H1 (cell line): ENCODE data around the gene ICA1. TPM values are rescaled to one million over a fixed set of nuclear protein-coding genes. Genes with fewer than 3 reads are reported as not detected.

Source experiments
- CHD7 ChIP-seq: fragments of 300-600 bp; sonication (generic); IDR thresholded peaks from 2 replicates; pipeline ENCODE4 v1.7.1; 2012; ENCODE audit warnings: low read length, moderate library complexity, mild to moderate bottlenecking, inconsistent platforms; ENCODE audit not compliant: insufficient replicate concordance
- POLR2AphosphoS5 ChIP-seq: IDR thresholded peaks from 2 replicates; pipeline ENCODE4 v1.6.1; 2011; ENCODE audit warnings: low read depth, low read length
- SAP30 ChIP-seq: fragments of 300-600 bp; sonication (generic); IDR thresholded peaks from 2 replicates; pipeline ENCODE4 v1.7.1; 2012; ENCODE audit warnings: low read length, moderate library complexity, mild to moderate bottlenecking, inconsistent platforms; ENCODE audit not compliant: insufficient read depth, insufficient replicate concordance
- polyA plus RNA-seq, 7 experiments: library from polyadenylated mRNA; depleted of rRNA in 3 of 7; stranded (reverse) in 5 of 7; unstranded in 2 of 7; fragments of >200 nt in 5 of 7; fragments of 200-250 nt in 2 of 7; gene quantifications; 1 replicate in 5 of 7; 2 replicates in 1 of 7; 4 replicates in 1 of 7; pipeline versions ENCODE4 v1.2.1 to v1.2.3, GENCODE V29; 2011 to 2013; ENCODE audit warnings: missing spikeins in 2 of 7, mixed read lengths in 2 of 7
- total RNA-seq: library from RNA; stranded (reverse); fragmentation: NEBNext Ultra II Directional; extraction: Animal tissue kit (Norgen Biotek cat#: 25700); gene quantifications from 2 replicates; pipeline ENCODE4 v1.2.1, GENCODE V29; 2021

ICA1 gene
- total and polyA plus RNA-seq, 2 of the 8 experiments (the other 6 are each of a cell fraction or from before 2014, with no cell fraction given): 14.9 to 37.1 TPM

- TF ChIP-seq CHD7: no peak
- TF ChIP-seq POLR2AphosphoS5: no peak
- no peak for TF ChIP-seq SAP30
Measured at GRCh38 chr7:8094164-8095140, 167.5 kb downstream of the ICA1 start (continued).
